SK-N-SH (cell line): ENCODE data around the gene NCOA4. TPM values are rescaled to one million over a fixed set of nuclear protein-coding genes. Genes with fewer than 3 reads are reported as not detected.
"Not testable (repeated sequence)": the region's sequence is repeated elsewhere in the genome, so short reads cannot be mapped to it uniquely, and the experiment has no call there.

ENCODE experiments used
- CTCF ChIA-PET: fragments of 300-600, 350-600 bp; formaldehyde crosslinking; extraction: SDS; loops from one replicate; lab custom pipeline; 2021; lab: Yijun Ruan, JAX
- POLR2A ChIA-PET: fragments of 350-600 bp; sonication (Branson Sonifier 250); formaldehyde crosslinking; extraction: SDS; loops from one replicate; lab custom pipeline; 2020; ENCODE audit warnings: antibody characterized with exemption, inconsistent platforms; lab: Yijun Ruan, JAX
- DNase-seq: peaks from one replicate; pipeline ENCODE4 v3.0.0; 2012
- H2AFZ ChIP-seq: fragments of 200-600 bp; sonication (generic); 2 replicates; pipeline ENCODE4 v1.8.1; 2016; ENCODE audit warnings: antibody characterized with exemption, mild to moderate bottlenecking, low read depth
- H3F3A ChIP-seq: fragments of 200-600 bp; sonication (generic); replicated peaks from 2 replicates; pipeline ENCODE3; 2016; ENCODE audit warnings: antibody characterized with exemption, mild to moderate bottlenecking; ENCODE audit not compliant: insufficient read depth
- H3K27ac ChIP-seq, 2 experiments: fragments of 200-500 bp in 1 of 2; fragments of 200-600 bp in 1 of 2; sonication (Bioruptor generic) in 1 of 2; sonication (generic), shearing (Covaris generic) in 1 of 2; 2 replicates each; pipeline versions ENCODE4 v1.5.1 to v1.6.1; 2014 to 2016; ENCODE audit warnings: low read depth in 2 of 2, inconsistent platforms in 1 of 2, low read length in 1 of 2, mild to moderate bottlenecking in 1 of 2, mixed read lengths in 1 of 2
- H3K27me3 ChIP-seq: fragments of 200-600 bp; sonication (generic), shearing (Covaris generic); 2 replicates; pipeline ENCODE4 v1.6.1; 2016; ENCODE audit warnings: mixed run types; ENCODE audit not compliant: insufficient read depth
- H3K36me3 ChIP-seq, 2 experiments: fragments of 200-500 bp in 1 of 2; fragments of 200-600 bp in 1 of 2; sonication (Bioruptor generic) in 1 of 2; sonication (generic) in 1 of 2; replicated peaks in 1 of 2; 2 replicates each; pipeline versions ENCODE3 to v1.5.1; 2014 to 2016; ENCODE audit warnings: low read length in 1 of 2, mild to moderate bottlenecking in 1 of 2; ENCODE audit not compliant: insufficient read depth in 2 of 2, control insufficient read depth in 1 of 2
- H3K4me1 ChIP-seq, 2 experiments: fragments of 200-500 bp in 1 of 2; fragments of 200-600 bp in 1 of 2; sonication (Bioruptor generic) in 1 of 2; sonication (generic), shearing (Covaris generic) in 1 of 2; 2 replicates each; pipeline versions ENCODE4 v1.5.1 to v1.6.1; 2014 to 2016; ENCODE audit warnings: low read depth in 1 of 2, low read length in 1 of 2, mixed run types in 1 of 2; ENCODE audit not compliant: insufficient read depth in 2 of 2, control insufficient read depth in 1 of 2
- H3K4me2 ChIP-seq: fragments of 200-600 bp; sonication (generic), shearing (Covaris generic); 2 replicates; pipeline ENCODE4 v1.6.1; 2017; ENCODE audit warnings: mixed run types
- H3K4me3 ChIP-seq, 2 experiments: fragments of 200-500 bp in 1 of 2; fragments of 200-600 bp in 1 of 2; sonication (Bioruptor generic) in 1 of 2; sonication (generic), shearing (Covaris generic) in 1 of 2; 2 replicates each; pipeline versions ENCODE4 v1.5.1 to v1.8.1; 2014 to 2016; ENCODE audit warnings: low read depth in 2 of 2, inconsistent platforms in 1 of 2, low read length in 1 of 2, mild to moderate bottlenecking in 1 of 2, mixed read lengths in 1 of 2, moderate library complexity in 1 of 2
- H3K79me2 ChIP-seq: fragments of 200-600 bp; sonication (generic); 2 replicates; pipeline ENCODE4 v1.8.1; 2017; ENCODE audit warnings: mild to moderate bottlenecking; ENCODE audit not compliant: insufficient read depth
- H3K9ac ChIP-seq: fragments of 200-600 bp; sonication (generic); 2 replicates; pipeline ENCODE4 v1.6.1; 2017; ENCODE audit warnings: mixed run types
- H3K9me2 ChIP-seq: fragments of 200-600 bp; sonication (generic); 2 replicates; pipeline ENCODE4 v1.6.1; 2017; ENCODE audit warnings: mixed run types
- H3K9me3 ChIP-seq: fragments of 200-600 bp; sonication (generic); 2 replicates; pipeline ENCODE4 v1.6.1; 2017; ENCODE audit warnings: mixed run types, mild to moderate bottlenecking, moderate library complexity
- H4K20me1 ChIP-seq: fragments of 200-600 bp; sonication (generic); 2 replicates; pipeline ENCODE4 v1.6.1; 2017; ENCODE audit warnings: mild to moderate bottlenecking, mixed run types; ENCODE audit not compliant: insufficient read depth
- EZH2phosphoT487 ChIP-seq: fragments of 200-600 bp; sonication (generic); IDR thresholded peaks from 2 replicates; pipeline ENCODE4 v1.6.1; 2017; ENCODE audit warnings: low read depth, mixed run types, mild to moderate bottlenecking, antibody characterized with exemption, moderate library complexity, borderline replicate concordance
- RAD21 ChIP-seq: IDR thresholded peaks from 2 replicates; pipeline ENCODE4 v1.6.1; 2012; ENCODE audit warnings: mild to moderate bottlenecking, low read length
- RFX5 ChIP-seq: IDR thresholded peaks from 2 replicates; pipeline ENCODE4 v1.6.1; 2012; ENCODE audit warnings: mild to moderate bottlenecking, improper control_type of control experiment, low read length
- SMC3 ChIP-seq: IDR thresholded peaks from 2 replicates; pipeline ENCODE4 v1.6.1; 2012; ENCODE audit warnings: low read depth, low read length, improper control_type of control experiment
- WGBS: methylation state at CpG from one replicate; pipeline ENCODE4 v1.1.6; 2017; ENCODE audit warnings: low lambda C conversion rate; 5-methylcytosine and 5-hydroxymethylcytosine counted together
- polyA plus RNA-seq, 3 experiments: library from polyadenylated mRNA; depleted of rRNA; stranded (reverse); fragments of >200 nt; gene quantifications; 2 replicates each; pipeline ENCODE4 v1.2.3, GENCODE V29; 2012
- TF ChIP-seq, protein P1 (sequence below): IDR thresholded peaks from 2 replicates; pipeline ENCODE4 v1.4.0; 2012; ENCODE audit warnings: low read depth, borderline replicate concordance
- TF ChIP-seq, protein P2 (sequence below): fragments of 200-600 bp; sonication (generic); IDR thresholded peaks from 2 replicates; pipeline ENCODE4 v1.6.1; 2017; ENCODE audit warnings: antibody characterized with exemption, mild to moderate bottlenecking, moderate library complexity

NCOA4 gene
- polyA plus RNA-seq, 1 of the 3 experiments (the other 2 are of a cell fraction), result 30.3 TPM

DNA sequence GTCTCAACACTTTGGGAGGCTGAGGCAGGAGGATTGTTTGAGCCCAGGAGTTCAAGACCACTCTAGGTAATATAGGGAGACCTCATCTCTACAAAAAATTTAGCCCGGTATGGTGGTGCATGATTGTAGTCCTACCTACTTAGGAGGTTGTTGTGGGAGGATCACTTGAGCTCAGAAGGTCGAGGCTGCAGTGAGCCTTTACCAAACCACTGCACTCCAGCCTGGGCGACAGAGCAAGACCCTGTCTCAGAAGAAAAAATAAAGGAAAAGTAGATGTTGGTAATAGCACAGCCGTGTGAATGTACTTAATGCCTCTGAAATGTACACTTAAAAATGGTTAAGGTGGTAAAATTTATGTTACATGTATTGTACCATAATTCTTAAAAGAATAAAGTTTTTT lies 32.9 kb downstream of the NCOA4 start (continued):
- TF ChIP-seq, protein P1, sequence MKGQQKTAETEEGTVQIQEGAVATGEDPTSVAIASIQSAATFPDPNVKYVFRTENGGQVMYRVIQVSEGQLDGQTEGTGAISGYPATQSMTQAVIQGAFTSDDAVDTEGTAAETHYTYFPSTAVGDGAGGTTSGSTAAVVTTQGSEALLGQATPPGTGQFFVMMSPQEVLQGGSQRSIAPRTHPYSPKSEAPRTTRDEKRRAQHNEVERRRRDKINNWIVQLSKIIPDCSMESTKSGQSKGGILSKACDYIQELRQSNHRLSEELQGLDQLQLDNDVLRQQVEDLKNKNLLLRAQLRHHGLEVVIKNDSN, result no peak
- no peak for TF ChIP-seq RFX5
- TF ChIP-seq EZH2phosphoT487, result no peak

DNA sequence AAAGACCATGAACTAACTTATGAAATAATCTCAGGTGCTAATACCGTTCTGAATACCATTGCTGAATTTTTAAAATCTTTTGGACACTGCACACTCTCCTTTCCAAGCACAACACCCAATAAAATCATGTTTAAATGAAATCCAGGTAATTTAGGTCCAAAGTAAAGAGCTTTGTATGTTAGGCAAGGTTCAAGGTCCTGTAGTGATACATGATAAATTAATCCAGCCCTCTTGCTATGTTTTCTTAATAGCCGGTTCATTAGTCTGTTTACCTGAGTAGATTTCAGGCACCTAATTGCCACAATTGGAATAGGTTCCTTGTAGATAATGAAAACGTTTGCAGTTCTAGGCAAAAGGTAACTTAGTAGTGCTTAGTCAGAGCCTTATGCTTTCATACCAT lies 44.8 kb downstream of the NCOA4 start:
- H3K9me3 ChIP-seq, H3K9me2 ChIP-seq, H3K27me3 ChIP-seq, H3K27ac ChIP-seq, DNase-seq, CTCF ChIA-PET, H3K4me2 ChIP-seq, H3K4me1 ChIP-seq, H3K4me3 ChIP-seq, POLR2A ChIA-PET, H3F3A ChIP-seq, H3K9ac ChIP-seq, H2AFZ ChIP-seq, H4K20me1 ChIP-seq: not testable (repeated sequence)
- 90% methylated on average over 3 of the region's 3 CpGs for WGBS
- peaks cover 36% of the 10 kb centered on the region for H3K79me2 ChIP-seq
- peaks cover 26 to 29% of the 10 kb centered on the region in 2 experiments for H3K36me3 ChIP-seq

GRCh38 chr10:45984473-45984872 lies 46.0 kb downstream of the NCOA4 start:
- H3K9me3 ChIP-seq, POLR2A ChIA-PET, H3K4me1 ChIP-seq, DNase-seq, H3K27me3 ChIP-seq, H3F3A ChIP-seq, H3K9ac ChIP-seq, CTCF ChIA-PET, H4K20me1 ChIP-seq, H3K4me2 ChIP-seq, H3K4me3 ChIP-seq, H2AFZ ChIP-seq, H3K27ac ChIP-seq, H3K9me2 ChIP-seq: not testable (repeated sequence)
- Histone ChIP-seq H3K79me2 (peaks cover 44% of the 10 kb centered on the region), H3K36me3 (peaks cover 23 to 27% of the 10 kb centered on the region in 2 experiments)
- WGBS, result 93% methylated on average over 2 of the region's 2 CpGs

DNA sequence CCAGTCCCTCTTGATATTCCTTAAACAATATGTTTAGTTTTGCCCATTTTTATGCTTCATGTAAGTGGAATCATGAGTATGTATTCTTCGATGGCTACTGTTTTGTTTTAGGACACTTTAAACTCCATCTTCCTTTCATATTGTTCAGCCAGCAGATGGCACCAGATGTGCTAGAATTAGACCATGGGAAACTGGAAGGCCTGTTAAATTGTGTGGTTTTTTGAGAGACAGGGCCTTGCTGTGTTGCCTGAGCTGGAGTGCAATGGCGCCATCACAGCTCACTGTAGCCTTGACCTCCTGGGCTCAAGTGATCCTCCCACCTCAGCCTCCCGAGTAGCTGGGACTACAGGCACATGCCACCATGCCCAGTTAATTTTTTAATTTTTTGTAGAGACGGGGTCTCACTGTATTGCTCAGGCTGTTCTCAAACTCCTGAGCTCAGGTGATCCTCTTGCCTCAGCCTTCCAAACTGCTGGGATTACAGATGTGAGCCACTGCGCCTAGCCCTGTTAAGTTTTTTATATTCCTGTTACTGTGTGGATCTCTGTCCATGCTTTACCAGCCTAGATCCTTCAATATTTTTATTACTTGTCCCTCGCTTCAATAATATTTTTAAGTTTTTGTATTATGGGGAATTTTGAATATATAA lies 46.8 kb downstream of the NCOA4 start:
- H3K4me3 ChIP-seq, H3K9ac ChIP-seq, CTCF ChIA-PET, H3K27me3 ChIP-seq, H3K4me1 ChIP-seq, H3K9me3 ChIP-seq, H3K9me2 ChIP-seq, H4K20me1 ChIP-seq, H3F3A ChIP-seq, H2AFZ ChIP-seq, POLR2A ChIA-PET, H3K4me2 ChIP-seq: not testable (repeated sequence)
- peaks cover 44% of the 10 kb centered on the region for H3K79me2 ChIP-seq
- 61% methylated on average over 6 of the region's 6 CpGs for WGBS
- peaks cover 19 to 20% of the 10 kb centered on the region in 2 experiments for H3K36me3 ChIP-seq
- TF ChIP-seq SMC3 (peak; percentile 31), RAD21 (peak; percentile 41)
- TF ChIP-seq, protein P2, sequence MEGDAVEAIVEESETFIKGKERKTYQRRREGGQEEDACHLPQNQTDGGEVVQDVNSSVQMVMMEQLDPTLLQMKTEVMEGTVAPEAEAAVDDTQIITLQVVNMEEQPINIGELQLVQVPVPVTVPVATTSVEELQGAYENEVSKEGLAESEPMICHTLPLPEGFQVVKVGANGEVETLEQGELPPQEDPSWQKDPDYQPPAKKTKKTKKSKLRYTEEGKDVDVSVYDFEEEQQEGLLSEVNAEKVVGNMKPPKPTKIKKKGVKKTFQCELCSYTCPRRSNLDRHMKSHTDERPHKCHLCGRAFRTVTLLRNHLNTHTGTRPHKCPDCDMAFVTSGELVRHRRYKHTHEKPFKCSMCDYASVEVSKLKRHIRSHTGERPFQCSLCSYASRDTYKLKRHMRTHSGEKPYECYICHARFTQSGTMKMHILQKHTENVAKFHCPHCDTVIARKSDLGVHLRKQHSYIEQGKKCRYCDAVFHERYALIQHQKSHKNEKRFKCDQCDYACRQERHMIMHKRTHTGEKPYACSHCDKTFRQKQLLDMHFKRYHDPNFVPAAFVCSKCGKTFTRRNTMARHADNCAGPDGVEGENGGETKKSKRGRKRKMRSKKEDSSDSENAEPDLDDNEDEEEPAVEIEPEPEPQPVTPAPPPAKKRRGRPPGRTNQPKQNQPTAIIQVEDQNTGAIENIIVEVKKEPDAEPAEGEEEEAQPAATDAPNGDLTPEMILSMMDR, result peak; percentile 56
- TF ChIP-seq, all 33 proteins: peak for 3; not testable (repeated sequence) for 30
- 0 out of 4 replicates have a peak overlapping the region, but pooled peaks of 1 of the 2 experiments have one; percentile 24 for H3K27ac ChIP-seq
- DNase-seq, result not testable (repeated sequence)

DNA sequence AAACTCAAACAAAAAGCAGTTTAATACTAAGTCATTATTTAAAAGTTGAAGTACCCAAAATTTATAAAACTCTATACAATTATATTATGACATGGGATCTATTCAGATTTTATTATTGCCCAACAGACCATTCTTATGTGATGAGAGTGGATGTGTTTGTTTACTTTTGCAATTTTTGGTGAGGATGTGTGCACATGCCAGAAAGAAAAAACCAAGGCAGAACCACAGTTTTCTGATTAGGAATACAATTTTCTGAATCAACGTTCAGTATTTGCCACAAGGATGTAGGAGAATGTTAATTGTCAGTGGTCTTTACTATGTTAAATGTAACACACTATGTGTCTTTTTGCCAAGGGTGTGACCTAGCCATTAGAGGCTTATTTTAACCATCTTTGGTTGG lies 49.1 kb downstream of the NCOA4 start:
- H3F3A ChIP-seq, CTCF ChIA-PET, H3K9ac ChIP-seq, H3K4me1 ChIP-seq, H3K4me2 ChIP-seq, H3K9me3 ChIP-seq, H3K4me3 ChIP-seq, H4K20me1 ChIP-seq, POLR2A ChIA-PET, H2AFZ ChIP-seq, DNase-seq, H3K27me3 ChIP-seq, H3K27ac ChIP-seq, H3K9me2 ChIP-seq: not testable (repeated sequence)
- Histone ChIP-seq H3K36me3 (peaks cover 16 to 26% of the 10 kb centered on the region in 2 experiments), H3K79me2 (peaks cover 59% of the 10 kb centered on the region)
- 23% methylated on average over 1 of the region's 1 CpG for WGBS
